Activated CD4-positive, alpha-beta T cell treated with anti-CD3 and anti-CD28 coated beads for 24 hours (primary cell): ENCODE data around the gene FBXO42.
"Not testable (repeated sequence)": the region's sequence is repeated elsewhere in the genome, so short reads cannot be mapped to it uniquely, and the experiment has no call there.

Experiments
- DNase-seq, 2 donors: peaks; one replicate each; pipeline ENCODE4 v3.0.0-alpha.2; 2020; ENCODE audit warnings: low read depth in 2 of 2

FBXO42 gene

DNA sequence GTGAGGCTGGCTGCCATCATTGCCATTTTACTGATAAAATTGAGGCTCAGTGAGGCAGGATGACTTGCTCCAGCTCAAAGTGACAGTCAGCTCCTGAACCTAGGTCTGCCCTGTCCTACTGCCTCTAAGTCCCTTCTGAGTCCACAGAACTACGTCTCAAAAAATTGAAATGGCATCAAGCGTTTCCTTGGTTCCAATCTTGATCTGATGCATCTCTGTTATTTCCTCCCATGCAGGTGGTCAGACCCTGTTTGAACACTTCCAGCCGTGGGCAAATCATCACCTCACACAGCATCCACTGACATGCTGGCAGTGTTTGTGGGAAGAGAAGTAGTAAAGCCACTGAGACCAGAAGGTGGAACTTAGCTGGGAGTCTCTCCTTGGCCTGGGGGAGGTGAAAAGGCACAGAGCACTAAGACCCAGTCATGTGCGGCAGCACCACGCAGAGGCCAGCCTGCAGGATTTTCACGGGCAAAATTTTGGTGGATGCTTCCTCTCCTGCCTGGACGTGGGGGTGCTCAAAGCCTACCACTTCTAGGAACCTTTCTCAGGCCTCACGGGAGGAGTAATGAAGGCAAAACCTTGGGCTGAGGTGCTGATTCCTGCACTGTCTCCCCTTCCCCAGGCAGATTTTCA, 107.5 kb downstream of the FBXO42 start:
- no peak for DNase-seq

DNA sequence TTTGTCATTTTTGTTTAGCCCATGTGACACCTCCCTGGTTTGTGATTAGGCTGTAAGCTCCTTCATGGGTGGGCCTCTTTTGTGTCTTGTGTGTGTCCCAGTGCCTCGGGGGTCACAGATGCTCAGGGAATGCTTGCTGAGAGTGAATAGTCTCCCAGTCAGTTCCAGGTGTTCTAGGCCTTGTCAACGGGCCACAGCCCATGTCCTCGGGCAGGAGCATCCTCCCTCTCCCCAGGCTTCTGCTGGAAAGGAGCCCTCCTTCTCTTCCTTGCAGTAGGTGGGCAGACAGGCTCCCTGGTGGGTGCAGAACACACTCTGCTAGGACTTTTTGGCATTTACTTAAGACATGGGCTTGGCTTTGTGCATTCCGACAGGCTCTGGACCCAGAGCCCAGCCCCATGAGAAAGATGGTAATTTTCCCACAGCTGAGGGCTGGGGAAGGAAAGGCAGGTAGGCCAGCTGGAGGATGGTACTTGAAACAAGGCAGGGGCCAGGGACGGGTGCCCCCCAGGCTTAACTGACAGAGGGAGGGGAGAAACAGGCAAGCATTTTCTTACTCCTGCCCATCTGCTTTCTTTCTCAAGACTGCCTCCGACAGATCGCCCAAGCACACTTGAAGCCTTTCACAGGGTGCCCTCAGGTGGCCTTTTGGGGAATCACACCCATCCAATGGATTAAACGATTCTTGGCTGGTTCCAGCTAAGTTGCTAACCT, 108.2 kb downstream of the FBXO42 start:
- peak; percentile 63 to 68 for DNase-seq

DNA sequence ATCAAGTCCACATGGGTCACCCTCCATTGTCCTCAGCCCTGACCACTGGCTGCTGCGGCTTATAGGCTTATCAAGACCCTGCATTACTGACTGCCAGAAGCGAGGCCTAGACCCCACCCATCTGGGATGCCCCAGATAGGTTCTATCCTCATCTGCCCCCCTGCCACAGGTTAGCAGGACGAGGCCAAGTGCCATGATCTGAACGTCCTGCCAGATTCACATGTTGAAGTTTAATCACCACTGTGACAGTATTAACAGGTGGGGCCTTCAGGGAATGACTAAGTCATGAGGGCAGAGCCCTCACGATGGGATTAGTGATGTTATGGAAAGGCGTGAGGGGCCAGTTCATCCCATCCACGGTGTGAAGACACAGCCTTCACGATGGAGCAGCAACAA, 109.1 kb downstream of the FBXO42 start:
- no peak for DNase-seq

GRCh38 chr1:16242556-16243214, 109.6 kb downstream of the FBXO42 start:
- no peak for DNase-seq

- no peak for DNase-seq
These were observed 111.0 kb downstream of the FBXO42 start for GRCh38 chr1:16241221-16241708.

DNA sequence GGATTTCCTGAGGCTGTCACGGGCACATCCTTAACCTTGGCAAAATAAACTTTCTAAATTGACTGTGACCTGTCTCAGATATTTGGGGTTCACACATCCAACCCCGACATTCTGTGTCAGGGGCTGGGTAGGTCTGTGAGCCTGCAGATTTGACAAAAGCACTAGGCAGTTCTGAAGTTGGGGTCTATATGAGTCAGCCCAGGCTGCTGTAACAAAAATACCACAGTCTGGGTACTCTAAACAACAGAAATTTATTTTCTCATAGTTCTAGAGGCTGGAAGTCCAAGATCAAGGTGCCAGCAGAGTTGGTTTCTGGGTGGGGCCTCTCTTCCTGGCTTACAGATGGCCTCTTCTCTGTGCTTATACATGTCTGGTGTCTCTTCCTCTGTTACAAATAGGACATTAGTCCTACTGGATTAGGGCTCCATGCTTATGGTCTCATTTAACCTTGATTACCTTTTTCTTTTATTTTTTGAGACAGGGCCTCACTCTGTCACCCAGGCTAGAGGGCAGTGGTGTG, 112.2 kb downstream of the FBXO42 start:
- no peak for DNase-seq

- no peak for DNase-seq
These were observed 114.9 kb downstream of the FBXO42 start for GRCh38 chr1:16237343-16237830.

DNA sequence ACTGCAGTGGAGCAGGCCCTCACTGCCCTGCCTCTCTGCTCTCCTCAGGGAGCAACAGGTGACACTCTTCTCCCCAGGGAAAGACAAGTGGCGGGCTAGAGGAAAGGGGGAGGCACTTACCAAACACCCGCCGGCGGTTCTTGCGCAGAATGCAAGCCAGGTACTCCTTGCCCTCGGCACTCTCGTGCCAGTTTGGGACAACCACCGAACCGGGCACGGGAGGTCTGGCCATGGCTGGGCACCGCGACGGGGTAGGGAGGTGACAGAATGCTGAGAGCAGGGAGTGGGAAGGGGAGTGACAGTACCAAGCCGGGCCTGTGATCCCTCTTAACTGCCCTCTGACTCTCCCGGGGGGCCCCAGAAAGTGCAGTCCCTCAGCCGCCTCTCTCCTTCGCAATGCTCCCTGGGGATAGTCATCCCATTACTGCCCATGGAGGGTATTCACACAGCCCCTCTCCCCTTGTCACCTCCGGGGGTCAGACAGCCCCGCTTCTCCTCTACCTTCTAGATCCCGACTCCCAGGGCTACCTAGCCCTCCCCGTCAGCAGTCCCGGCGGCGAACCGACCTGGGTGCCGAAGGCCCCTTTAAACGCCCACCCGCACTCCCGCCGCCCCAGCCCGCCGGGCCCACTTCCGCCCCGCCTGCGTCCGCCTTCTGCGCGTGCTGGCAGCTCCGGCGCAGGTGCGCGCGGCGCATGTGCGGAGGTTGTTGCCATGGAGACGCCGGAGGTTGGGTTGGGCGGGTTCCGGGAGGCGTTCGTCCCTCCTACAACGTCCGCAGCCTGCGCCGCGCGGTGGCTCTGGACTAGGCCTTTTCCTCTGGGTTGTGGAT, 115.6 kb downstream of the FBXO42 start, which contains the start of gene CPLANE2:
CPLANE2 (minus strand) TSS at position 673 of the 832 bp plus-strand sequence; CDS start at position 232, 441 bp downstream.
- DNase-seq: peak; percentile 94 to 96

- DNase-seq: no peak
These were observed 116.3 kb downstream of the FBXO42 start for GRCh38 chr1:16235944-16236510.

GRCh38 chr1:16235347-16235746, 116.9 kb downstream of the FBXO42 start:
- DNase-seq: no peak

DNA sequence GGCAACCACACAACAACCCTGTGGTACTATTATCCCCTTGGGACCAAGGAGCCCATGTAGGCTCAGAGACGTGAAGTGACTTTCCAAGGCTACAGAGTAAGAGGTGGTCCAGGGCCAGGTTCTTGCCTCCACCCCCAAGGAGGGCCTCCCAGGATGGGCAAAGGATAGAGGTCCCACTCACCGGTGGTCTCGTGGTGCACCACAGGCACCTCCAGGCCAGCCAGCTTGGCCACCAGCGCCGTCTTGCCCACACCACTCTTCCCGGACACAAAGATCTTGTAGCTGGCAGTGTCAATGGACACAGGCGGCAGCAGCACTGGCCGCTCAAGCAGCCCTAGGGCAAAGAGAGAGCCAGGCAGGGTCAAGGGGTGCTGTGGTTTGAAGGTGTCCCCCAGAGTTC, 118.8 kb downstream of the FBXO42 start:
- no peak for DNase-seq

DNA sequence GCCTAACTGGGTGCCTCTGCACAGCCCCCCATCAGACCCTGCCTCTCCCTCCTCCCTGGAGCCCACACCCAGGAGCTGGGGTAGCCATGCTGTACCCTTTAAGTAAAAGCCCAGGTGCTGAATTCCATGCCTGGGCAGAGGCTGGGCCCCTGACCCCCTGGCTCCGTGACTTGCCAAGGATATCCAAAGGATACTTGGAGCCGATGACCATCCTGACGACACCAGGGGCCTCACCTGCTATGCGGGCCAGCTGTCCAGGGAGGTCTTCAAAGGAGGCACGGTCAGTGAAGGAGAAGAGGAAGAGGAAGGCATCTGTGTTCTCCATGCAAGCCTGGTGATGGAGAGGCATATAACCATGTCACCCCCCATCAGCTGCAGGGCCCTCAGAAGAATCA, 120.0 kb downstream of the FBXO42 start:
- DNase-seq: no peak

- no peak for DNase-seq
These were observed 120.7 kb downstream of the FBXO42 start for GRCh38 chr1:16231331-16232315.

DNA sequence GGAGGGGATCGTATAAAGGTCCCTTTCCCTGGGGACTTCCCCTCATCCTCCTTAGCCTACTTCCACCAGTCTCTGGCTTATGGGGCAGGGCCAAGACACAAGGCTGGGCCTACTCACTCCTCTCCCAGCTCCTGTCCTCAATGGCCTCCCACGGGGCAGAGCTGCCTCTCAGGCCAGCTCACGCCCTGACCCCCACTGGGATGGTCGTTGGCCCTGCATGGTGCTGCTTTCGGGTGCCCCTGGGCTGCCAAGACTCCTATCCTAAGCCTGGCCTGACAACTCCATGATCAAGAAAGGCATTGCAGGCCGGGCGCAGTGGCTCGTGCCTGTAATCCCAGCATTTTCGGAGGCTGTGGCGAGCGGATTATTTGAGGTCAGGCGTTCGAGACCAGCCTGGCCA, 121.5 kb downstream of the FBXO42 start:
- no peak for DNase-seq

GRCh38 chr1:16229976-16230740, 122.1 kb downstream of the FBXO42 start:
- no peak for DNase-seq

DNA sequence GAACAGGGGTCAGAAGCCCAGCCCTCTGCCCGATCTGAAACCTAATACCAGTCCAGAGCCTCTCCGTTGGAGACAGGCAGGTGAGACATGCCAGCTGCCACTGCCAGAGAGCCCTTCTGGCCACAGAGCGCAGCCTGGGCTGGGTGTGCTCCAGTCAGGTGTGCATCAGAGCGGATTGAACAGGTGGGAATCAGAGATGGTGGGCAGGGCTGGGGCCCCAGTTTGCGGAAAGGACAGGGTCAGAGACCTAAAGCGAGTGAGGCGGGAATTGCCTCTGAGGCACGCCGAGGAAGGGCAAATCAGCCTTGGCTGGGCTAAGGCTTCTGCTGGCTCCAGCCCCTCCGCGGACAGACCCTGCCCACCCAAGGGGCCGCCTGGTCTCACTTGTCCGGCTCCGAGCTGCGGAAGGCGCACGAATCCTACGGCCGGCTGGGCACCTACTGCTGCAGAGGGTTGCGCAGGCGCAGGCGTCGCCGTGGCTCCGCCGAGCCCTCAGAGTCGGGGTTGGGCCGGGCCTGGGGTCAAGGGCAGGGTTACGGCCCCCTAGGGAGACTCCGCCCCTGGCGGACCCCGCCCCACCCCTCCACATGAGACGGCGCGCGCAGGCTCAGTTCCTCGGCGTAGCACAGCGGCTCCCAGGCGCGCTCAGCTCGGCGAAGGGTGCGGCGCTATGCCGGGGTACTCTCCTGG, 125.6 kb downstream of the FBXO42 start:
- DNase-seq: no peak

DNA sequence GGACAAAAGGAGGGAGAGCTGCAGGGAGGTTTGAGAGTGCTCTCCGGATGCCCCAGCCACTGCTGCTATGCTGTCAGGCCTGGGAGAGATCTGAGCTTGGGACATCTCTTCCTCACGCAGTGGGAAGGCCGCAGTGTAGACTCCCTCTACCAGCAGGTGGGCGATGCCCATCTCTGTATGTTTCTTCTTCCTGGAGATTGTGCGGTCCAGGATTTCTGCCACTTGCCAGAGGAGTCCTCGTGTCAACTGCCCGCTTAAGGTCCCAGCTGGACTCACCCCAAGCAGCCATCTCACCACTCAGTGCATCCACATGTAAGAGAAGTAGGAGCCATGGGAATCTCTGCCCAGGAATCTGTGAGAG, 126.2 kb downstream of the FBXO42 start:
- DNase-seq: no peak

DNA sequence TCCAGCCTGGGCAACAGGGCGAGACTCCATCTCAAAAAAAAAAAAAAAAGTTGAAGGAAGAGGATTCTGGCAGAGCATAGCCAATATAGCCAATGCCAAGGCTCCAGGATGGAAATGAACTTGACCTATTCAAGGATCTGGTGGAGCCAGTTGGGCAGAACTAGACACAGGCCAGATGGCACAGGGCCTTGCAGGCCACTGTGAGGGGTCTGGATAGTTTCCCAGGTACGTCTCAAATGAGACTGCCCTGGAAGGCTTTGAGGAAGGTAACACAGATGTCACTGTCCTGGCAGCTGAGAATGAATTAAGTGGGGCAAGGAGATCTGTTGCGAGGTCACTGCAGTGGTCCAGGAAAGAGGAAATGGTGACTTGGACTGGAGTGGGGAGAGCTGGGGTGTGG, 127.8 kb downstream of the FBXO42 start:
- DNase-seq: no peak

GRCh38 chr1:16222716-16223115, 129.6 kb downstream of the FBXO42 start:
- DNase-seq: not testable (repeated sequence)
